HepG2 (cell line): ENCODE data around the gene ZBP1. TPM values are rescaled to one million over a fixed set of nuclear protein-coding genes. Genes with fewer than 3 reads are reported as not detected.

Source experiments
- ARNT2 ChIP-seq: sonication (generic); formaldehyde crosslinking; IDR thresholded peaks from 2 replicates; pipeline ENCODE4 v1.8.0; 2022; ENCODE audit warnings: mild to moderate bottlenecking, low read depth, missing genetic modification reagents, moderate library complexity
- ATF1 ChIP-seq: IDR thresholded peaks from 2 replicates; pipeline ENCODE4 v1.6.1; 2016; ENCODE audit warnings: mild to moderate bottlenecking, control low read depth
- CEBPB ChIP-seq: IDR thresholded peaks from 2 replicates; pipeline ENCODE4 v1.6.1; 2011; ENCODE audit warnings: low read depth, low read length, improper control_type of control experiment, borderline replicate concordance
- CHD4 ChIP-seq: fragments of 200-600 bp; sonication (generic); IDR thresholded peaks from 2 replicates; pipeline ENCODE4 v1.7.0; 2017; ENCODE audit warnings: mild to moderate bottlenecking, low read length, borderline replicate concordance
- FOXP1 ChIP-seq, 2 experiments: fragments of 450-650 bp in 1 of 2; IDR thresholded peaks; 2 replicates each; pipeline ENCODE4 v1.6.1; 2017 to 2018; ENCODE audit warnings: antibody characterized with exemption in 1 of 2
- JARID2 ChIP-seq: sonication (generic); formaldehyde crosslinking; IDR thresholded peaks from 2 replicates; pipeline ENCODE4 v1.8.1; 2023; ENCODE audit warnings: missing genetic modification reagents, inconsistent platforms; ENCODE audit not compliant: insufficient replicate concordance
- NCOA1 ChIP-seq: sonication (generic); formaldehyde crosslinking; IDR thresholded peaks from 2 replicates; pipeline ENCODE4 v1.9.0; 2021; ENCODE audit warnings: missing genetic modification reagents
- NCOA2 ChIP-seq: sonication (generic); formaldehyde crosslinking; IDR thresholded peaks from 2 replicates; pipeline ENCODE4 v1.8.0; 2022; ENCODE audit warnings: inconsistent platforms
- NFE2L1 ChIP-seq: sonication (generic); formaldehyde crosslinking; IDR thresholded peaks from 2 replicates; pipeline ENCODE4 v1.4.0; 2020; ENCODE audit warnings: missing genetic modification reagents, mild to moderate bottlenecking, borderline replicate concordance
- NFIC ChIP-seq: IDR thresholded peaks from 2 replicates; pipeline ENCODE4 v1.6.1; 2012; ENCODE audit warnings: mild to moderate bottlenecking, low read length, inconsistent platforms
- NR2F6 ChIP-seq, 2 experiments: IDR thresholded peaks; 2 replicates each; pipeline ENCODE4 v1.6.1; 2016; ENCODE audit warnings: antibody characterized with exemption in 1 of 2, mild to moderate bottlenecking in 1 of 2
- POLR2A ChIP-seq, 2 experiments: IDR thresholded peaks; 2 replicates each; pipeline ENCODE4 v1.6.1; 2011; ENCODE audit warnings: low read depth in 2 of 2, low read length in 2 of 2, mild to moderate bottlenecking in 1 of 2, moderate library complexity in 1 of 2; ENCODE audit not compliant: insufficient read depth in 1 of 2
- RORA ChIP-seq: sonication (generic); formaldehyde crosslinking; IDR thresholded peaks from 2 replicates; pipeline ENCODE4 v1.5.0; 2020; ENCODE audit warnings: mild to moderate bottlenecking, missing genetic modification reagents, moderate library complexity
- SIX1 ChIP-seq: sonication (generic); formaldehyde crosslinking; IDR thresholded peaks from 2 replicates; pipeline ENCODE4 v1.4.0; 2020; ENCODE audit warnings: missing genetic modification reagents, borderline replicate concordance
- ZBTB7B ChIP-seq: sonication (generic); formaldehyde crosslinking; IDR thresholded peaks from 2 replicates; pipeline ENCODE4 v1.4.0; 2020; ENCODE audit warnings: missing genetic modification reagents
- ZC3H13 ChIP-seq: sonication (generic); formaldehyde crosslinking; IDR thresholded peaks from 2 replicates; pipeline ENCODE4 v1.8.1; 2023; ENCODE audit warnings: mild to moderate bottlenecking, missing genetic modification reagents, moderate library complexity
- ZNF143 ChIP-seq: sonication (generic); formaldehyde crosslinking; IDR thresholded peaks from 2 replicates; pipeline ENCODE4 v1.4.0; 2020; ENCODE audit warnings: missing genetic modification reagents
- ZNF431 ChIP-seq: sonication (generic); formaldehyde crosslinking; IDR thresholded peaks from 2 replicates; pipeline ENCODE4 v1.9.0; 2022; ENCODE audit warnings: missing genetic modification reagents, low read depth, mild to moderate bottlenecking, borderline replicate concordance
- ZNF446 ChIP-seq: sonication (generic); formaldehyde crosslinking; IDR thresholded peaks from 2 replicates; pipeline ENCODE4 v1.5.0; 2020; ENCODE audit warnings: mild to moderate bottlenecking, missing genetic modification reagents
- ZNF451 ChIP-seq: sonication (generic); formaldehyde crosslinking; IDR thresholded peaks from 2 replicates; pipeline ENCODE4 v1.5.0; 2020; ENCODE audit warnings: mild to moderate bottlenecking, missing genetic modification reagents
- ZNF562 ChIP-seq: sonication (generic); formaldehyde crosslinking; IDR thresholded peaks from 2 replicates; pipeline ENCODE4 v1.8.0; 2022; ENCODE audit warnings: missing genetic modification reagents, borderline replicate concordance
- ZNF576 ChIP-seq: sonication (generic); formaldehyde crosslinking; IDR thresholded peaks from 2 replicates; pipeline ENCODE4 v1.4.0; 2020; ENCODE audit warnings: mild to moderate bottlenecking, missing genetic modification reagents
- ZNF598 ChIP-seq: sonication (generic); formaldehyde crosslinking; IDR thresholded peaks from 2 replicates; pipeline ENCODE4 v1.5.1; 2020; ENCODE audit warnings: mild to moderate bottlenecking, missing genetic modification reagents, borderline replicate concordance
- polyA plus RNA-seq, 8 experiments: library from polyadenylated mRNA; depleted of rRNA in 3 of 8; stranded (reverse) in 7 of 8; unstranded in 1 of 8; fragments of >200 nt; fragmentation: Illumina TruSeq in 4 of 8; extraction: Trizol in 4 of 8; gene quantifications; 2 replicates each; pipeline versions ENCODE4 v1.2.1 to v1.2.3, GENCODE V29; 2011 to 2016; ENCODE audit warnings: low read depth in 4 of 8, missing spikeins in 1 of 8, mixed read lengths in 1 of 8; ENCODE audit not compliant: insufficient read depth in 1 of 8
- total RNA-seq, 5 experiments: library from RNA; depleted of rRNA; stranded (reverse); fragments of >200 nt; fragmentation: Illumina TruSeq; extraction: Trizol; gene quantifications; 2 replicates each; pipeline ENCODE4 v1.2.3, GENCODE V29; 2016; ENCODE audit warnings: low read depth in 1 of 5
- TF ChIP-seq, protein P1 (sequence below): sonication (generic); formaldehyde crosslinking; conservative IDR thresholded peaks from 2 replicates; pipeline ENCODE4 v1.4.0; 2020; ENCODE audit warnings: missing genetic modification reagents
- TF ChIP-seq, protein P2 (sequence below): sonication (generic); formaldehyde crosslinking; IDR thresholded peaks from 2 replicates; pipeline ENCODE4 v1.8.1; 2023; ENCODE audit warnings: mild to moderate bottlenecking, moderate library complexity, missing genetic modification reagents
- TF ChIP-seq, protein P3 (sequence below), 2 experiments: sonication (generic) in 1 of 2; formaldehyde crosslinking in 1 of 2; IDR thresholded peaks; 2 replicates each; pipeline versions ENCODE4 v1.4.0 to v1.6.1; 2018 to 2020; ENCODE audit warnings: missing genetic modification reagents in 2 of 2, borderline replicate concordance in 1 of 2, low read depth in 1 of 2, mild to moderate bottlenecking in 1 of 2, missing biosample characterization in 1 of 2

The ZBP1 gene
- total and polyA plus RNA-seq, 2 of the 13 experiments (the other 11 are each of a cell fraction or from before 2014, with no cell fraction given) = not detected

DNA sequence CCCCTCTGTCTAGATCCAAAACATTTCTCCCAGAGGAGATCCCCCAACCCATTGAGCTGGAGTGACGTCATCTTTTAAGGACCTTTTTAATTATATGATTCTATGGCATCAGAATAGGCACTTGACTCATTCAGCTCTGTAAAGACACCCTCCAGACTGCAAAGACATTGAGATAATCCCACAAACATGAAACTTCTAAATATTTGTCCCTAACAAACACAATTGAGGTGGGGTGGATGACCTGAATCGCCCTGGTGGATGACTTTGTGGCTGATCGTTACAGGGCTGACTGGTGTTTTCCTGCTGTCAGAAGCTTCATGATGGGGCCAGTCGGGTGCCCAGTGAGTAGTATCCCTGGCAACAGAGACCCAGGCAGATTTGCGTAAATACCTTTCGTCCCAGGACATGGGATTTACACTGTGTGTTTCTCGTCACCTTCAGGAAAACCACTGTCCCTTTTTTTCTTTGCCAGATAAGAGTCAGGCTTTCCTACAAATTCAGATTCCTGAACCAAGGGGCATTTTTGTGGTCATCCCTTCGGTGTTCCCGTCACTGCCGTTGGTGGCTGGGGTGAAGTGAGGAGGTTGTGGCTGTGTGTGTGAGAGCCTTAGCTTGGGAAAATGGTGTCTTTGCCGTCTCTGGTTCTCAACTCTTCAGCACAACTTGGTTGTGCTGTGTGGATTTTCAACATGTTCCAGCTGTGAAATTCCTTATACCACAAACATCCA lies 64.6 kb downstream of the ZBP1 start (continued):
- TF ChIP-seq CEBPB (peak; percentile 7; the same call in 1 of the 2 replicates), POLR2A (IDR thresholded peaks at IDR 0.05; ENCODE audit: insufficient read depth in 1 of 2, low read depth in 2 of 2, low read length in 2 of 2) (no peak), ZNF598 (CRISPR knock-in tag) (no peak), ZNF451 (CRISPR knock-in tag) (no peak), NR2F6 (IDR thresholded peaks at IDR 0.05) (no peak; the same call in 1 of the 2 replicates), NR2F6 (CRISPR knock-in tag; IDR thresholded peaks at IDR 0.05) (no peak), RORA (CRISPR knock-in tag) (no peak), ZNF446 (peak; percentile 44; the same call in 1 of the 2 replicates), FOXP1 (IDR thresholded peaks at IDR 0.05) (no peak), FOXP1 (CRISPR knock-in tag; IDR thresholded peaks at IDR 0.05) (peak; percentile 89), ZNF576 (no peak), CHD4 (no peak; the same call in 1 of the 2 replicates), NFIC (peak; percentile 62; the same call in 1 of the 2 replicates), NCOA2 (CRISPR knock-in tag) (peak; percentile 20; the same call in 1 of the 2 replicates), ZNF562 (no peak), ATF1 (CRISPR knock-in tag) (0 out of 2 replicates have a peak, but pooled peaks have one; percentile 26), ZC3H13 (CRISPR knock-in tag) (no peak), NFE2L1 (no peak), ZBTB7B (CRISPR knock-in tag) (no peak), NCOA1 (CRISPR knock-in tag) (0 out of 2 replicates have a peak, but pooled peaks have one; percentile 26), ZNF143 (CRISPR knock-in tag) (no peak), SIX1 (no peak), ZNF431 (CRISPR knock-in tag) (no peak), JARID2 (CRISPR knock-in tag) (no peak), ARNT2 (no peak)
- TF ChIP-seq, protein P1, sequence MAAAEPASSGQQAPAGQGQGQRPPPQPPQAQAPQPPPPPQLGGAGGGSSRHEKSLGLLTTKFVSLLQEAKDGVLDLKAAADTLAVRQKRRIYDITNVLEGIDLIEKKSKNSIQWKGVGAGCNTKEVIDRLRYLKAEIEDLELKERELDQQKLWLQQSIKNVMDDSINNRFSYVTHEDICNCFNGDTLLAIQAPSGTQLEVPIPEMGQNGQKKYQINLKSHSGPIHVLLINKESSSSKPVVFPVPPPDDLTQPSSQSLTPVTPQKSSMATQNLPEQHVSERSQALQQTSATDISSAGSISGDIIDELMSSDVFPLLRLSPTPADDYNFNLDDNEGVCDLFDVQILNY (CRISPR knock-in tag) = no peak
- TF ChIP-seq, protein P2, sequence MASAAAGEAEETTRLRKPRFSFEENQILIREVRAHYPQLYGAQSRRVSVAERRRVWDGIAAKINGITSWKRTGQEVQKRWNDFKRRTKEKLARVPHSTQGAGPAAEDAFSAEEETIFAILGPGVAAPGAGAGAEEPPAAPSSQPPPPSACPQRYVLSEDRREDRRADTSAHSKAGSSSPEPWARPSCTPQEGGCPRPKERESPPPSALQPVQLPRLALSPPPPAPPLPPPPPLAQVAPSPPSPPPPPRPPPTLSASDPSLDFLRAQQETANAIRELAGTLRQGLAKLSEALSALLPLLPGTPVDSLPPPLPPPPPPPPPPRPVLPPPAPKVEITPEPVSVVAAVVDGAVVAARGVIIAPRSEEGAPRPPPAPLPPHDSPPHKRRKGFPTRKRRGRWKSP (CRISPR knock-in tag) = no peak
- TF ChIP-seq, protein P3, sequence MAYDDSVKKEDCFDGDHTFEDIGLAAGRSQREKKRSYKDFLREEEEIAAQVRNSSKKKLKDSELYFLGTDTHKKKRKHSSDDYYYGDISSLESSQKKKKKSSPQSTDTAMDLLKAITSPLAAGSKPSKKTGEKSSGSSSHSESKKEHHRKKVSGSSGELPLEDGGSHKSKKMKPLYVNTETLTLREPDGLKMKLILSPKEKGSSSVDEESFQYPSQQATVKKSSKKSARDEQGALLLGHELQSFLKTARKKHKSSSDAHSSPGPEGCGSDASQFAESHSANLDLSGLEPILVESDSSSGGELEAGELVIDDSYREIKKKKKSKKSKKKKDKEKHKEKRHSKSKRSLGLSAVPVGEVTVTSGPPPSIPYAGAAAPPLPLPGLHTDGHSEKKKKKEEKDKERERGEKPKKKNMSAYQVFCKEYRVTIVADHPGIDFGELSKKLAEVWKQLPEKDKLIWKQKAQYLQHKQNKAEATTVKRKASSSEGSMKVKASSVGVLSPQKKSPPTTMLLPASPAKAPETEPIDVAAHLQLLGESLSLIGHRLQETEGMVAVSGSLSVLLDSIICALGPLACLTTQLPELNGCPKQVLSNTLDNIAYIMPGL (CRISPR knock-in tag; IDR thresholded peaks at IDR 0.05; ENCODE audit: borderline replicate concordance in 1 of 2, low read depth in 1 of 2) = no peak
